Liver (tissue), 9 donors: ENCODE measurements around the gene OR6B1. TPM values are rescaled to one million over a fixed set of nuclear protein-coding genes. Genes with fewer than 3 reads are reported as not detected.

ENCODE experiments used
- DNase-seq: peaks from one replicate; pipeline ENCODE4 v3.0.0-alpha.2; 2017; ENCODE audit warnings: low spot score
- H3K27ac ChIP-seq, 2 donors: one replicate each; pipeline ENCODE4 v1.7.0; 2013; ENCODE audit warnings: inconsistent platforms in 2 of 2, low read length in 2 of 2, control low read depth in 1 of 2, low read depth in 1 of 2, mild to moderate bottlenecking in 1 of 2
- H3K27me3 ChIP-seq, 4 donors: one replicate each; pipeline versions ENCODE4 v1.6.1 to v1.7.0; 2013; ENCODE audit warnings: low read length in 3 of 4, inconsistent platforms in 1 of 4, mild to moderate bottlenecking in 1 of 4, moderate library complexity in 1 of 4; ENCODE audit not compliant: control insufficient read depth in 4 of 4, insufficient read depth in 4 of 4
- H3K36me3 ChIP-seq, 4 donors: one replicate each; pipeline versions ENCODE4 v1.6.1 to v1.7.0; 2013; ENCODE audit warnings: low read length in 3 of 4, mild to moderate bottlenecking in 3 of 4, low read depth in 1 of 4, moderate library complexity in 1 of 4; ENCODE audit not compliant: control insufficient read depth in 4 of 4, insufficient read depth in 3 of 4
- H3K4me1 ChIP-seq, 4 donors: one replicate each; pipeline versions ENCODE4 v1.6.1 to v1.7.0; 2013; ENCODE audit warnings: low read length in 3 of 4, mild to moderate bottlenecking in 3 of 4, moderate library complexity in 1 of 4; ENCODE audit not compliant: control insufficient read depth in 4 of 4, insufficient read depth in 4 of 4
- H3K4me3 ChIP-seq, 3 donors: one replicate each; pipeline versions ENCODE4 v1.6.1 to v1.7.0; 2013; ENCODE audit warnings: low read length in 3 of 3, control low read depth in 1 of 3, low read depth in 1 of 3, mild to moderate bottlenecking in 1 of 3
- H3K9ac ChIP-seq, 2 donors: one replicate each; pipeline ENCODE4 v1.7.0; 2013; ENCODE audit warnings: low read length in 2 of 2, mild to moderate bottlenecking in 2 of 2, moderate library complexity in 2 of 2, control low read depth in 1 of 2, low read depth in 1 of 2
- H3K9me3 ChIP-seq, 4 donors: one replicate each; pipeline versions ENCODE4 v1.6.1 to v1.7.0; 2013; ENCODE audit warnings: low read length in 3 of 4; ENCODE audit not compliant: control insufficient read depth in 4 of 4
- ATF3 ChIP-seq: IDR thresholded peaks from 2 replicates; pipeline ENCODE4 v1.6.1; 2016; ENCODE audit warnings: antibody characterized with exemption
- CTCF ChIP-seq: fragments of 150-350 bp; IDR thresholded peaks from 2 replicates; pipeline ENCODE4 v1.5.1; 2017; ENCODE audit warnings: improper control_type of control experiment, low read depth, low read length; ENCODE audit not compliant: missing input control
- EGR1 ChIP-seq, 2 donors: IDR thresholded peaks; 2 replicates each; pipeline ENCODE4 v1.6.1; 2016 to 2018; ENCODE audit warnings: antibody characterized with exemption in 2 of 2, low read depth in 2 of 2
- FOXA1 ChIP-seq: IDR thresholded peaks from 2 replicates; pipeline ENCODE4 v1.6.1; 2016; ENCODE audit warnings: antibody characterized with exemption
- FOXA2 ChIP-seq: IDR thresholded peaks from 2 replicates; pipeline ENCODE4 v1.6.1; 2016; ENCODE audit warnings: antibody characterized with exemption
- GABPA ChIP-seq, 2 donors: IDR thresholded peaks in 1 of 2; conservative IDR thresholded peaks in 1 of 2; 2 replicates each; pipeline ENCODE4 v1.6.1; 2016; ENCODE audit warnings: antibody characterized with exemption in 2 of 2, mild to moderate bottlenecking in 1 of 2, moderate library complexity in 1 of 2
- HNF4A ChIP-seq, 2 donors: conservative IDR thresholded peaks; 2 replicates each; pipeline ENCODE4 v1.6.1; 2016; ENCODE audit warnings: antibody characterized with exemption in 2 of 2, mild to moderate bottlenecking in 2 of 2
- HNF4G ChIP-seq: IDR thresholded peaks from 2 replicates; pipeline ENCODE4 v1.6.1; 2016; ENCODE audit warnings: antibody characterized with exemption
- JUND ChIP-seq, 2 donors: IDR thresholded peaks; 2 replicates each; pipeline ENCODE4 v1.6.1; 2016; ENCODE audit warnings: antibody characterized with exemption in 2 of 2
- MAX ChIP-seq: IDR thresholded peaks from 2 replicates; pipeline ENCODE4 v1.6.1; 2016; ENCODE audit warnings: antibody characterized with exemption
- RAD21 ChIP-seq, 2 donors: IDR thresholded peaks; 2 replicates each; pipeline ENCODE4 v1.6.1; 2016; ENCODE audit warnings: antibody characterized with exemption in 2 of 2, mild to moderate bottlenecking in 2 of 2
- REST ChIP-seq: IDR thresholded peaks from 2 replicates; pipeline ENCODE4 v1.6.1; 2016; ENCODE audit warnings: antibody characterized with exemption, mild to moderate bottlenecking
- RXRA ChIP-seq, 2 donors: IDR thresholded peaks; 2 replicates each; pipeline ENCODE4 v1.6.1; 2017 to 2018; ENCODE audit warnings: antibody characterized with exemption in 2 of 2, mild to moderate bottlenecking in 1 of 2
- SP1 ChIP-seq: IDR thresholded peaks from 2 replicates; pipeline ENCODE4 v1.6.1; 2018; ENCODE audit warnings: antibody characterized with exemption, mild to moderate bottlenecking
- YY1 ChIP-seq: IDR thresholded peaks from 2 replicates; pipeline ENCODE4 v1.6.1; 2016; ENCODE audit warnings: antibody characterized with exemption, mild to moderate bottlenecking
- ZBTB33 ChIP-seq: IDR thresholded peaks from 2 replicates; pipeline ENCODE4 v1.6.1; 2016; ENCODE audit warnings: antibody characterized with exemption
- WGBS: extraction: QIAGEN DNeasy Blood & Tissue Kit; methylation state at CpG from one replicate; pipeline ENCODE4 v1.1.7; 2013; 5-methylcytosine and 5-hydroxymethylcytosine counted together
- polyA plus RNA-seq, 2 donors: library from polyadenylated mRNA; stranded (reverse) in 1 of 2; unstranded in 1 of 2; fragments of 200-250 nt in 1 of 2; fragments of >200 nt in 1 of 2; fragmentation: Nextera tagmentation in 1 of 2; extraction: Ambion mirVana in 1 of 2; gene quantifications; one replicate each; pipeline versions ENCODE4 v1.2.1 to v1.2.3, GENCODE V29; 2013 to 2015
- total RNA-seq, 2 donors: library from RNA; depleted of rRNA; stranded (reverse); fragments of >200 nt; gene quantifications; one replicate each; pipeline ENCODE4 v1.2.3, GENCODE V29; 2014
- donor health status: healthy.
- donor health status: healthy.
- donor health status: healthy.
- donor health status: healthy.
- donor health status: healthy.

OR6B1 gene
- total and polyA plus RNA-seq, 4 donors: 0.05 TPM; not detected in 3

- no peak for TF ChIP-seq ZBTB33
- no peak for TF ChIP-seq ATF3
- no peak for TF ChIP-seq RAD21 (IDR thresholded peaks at IDR 0.05)
- TF ChIP-seq GABPA (IDR thresholded peaks at IDR 0.05 in 1 of 2, conservative IDR thresholded peaks at IDR 0.05 in 1 of 2): no peak
- no peak for TF ChIP-seq HNF4A (conservative IDR thresholded peaks at IDR 0.05)
Observed at GRCh38 chr7:144048648-144049047, 48.5 kb downstream of the OR6B1 start, which contains the start of gene OR2A5 (continued).

GRCh38 chr7:144049491-144049890 is 49.4 kb downstream of the OR6B1 start:
- Histone ChIP-seq H3K9ac (no peak overlapping the region), H3K9me3 (no peaks in the 10 kb centered on the region), H3K27me3 (no peaks in the 10 kb centered on the region), H3K36me3 (no peaks in the 10 kb centered on the region), H3K4me3 (no peak overlapping the region), H3K27ac (no peak overlapping the region), H3K4me1 (no peaks in the 10 kb centered on the region)
- WGBS: 85% methylated on average over 2 of the region's 2 CpGs
- DNase-seq: no peak
- TF ChIP-seq GABPA (IDR thresholded peaks at IDR 0.05 in 1 of 2, conservative IDR thresholded peaks at IDR 0.05 in 1 of 2): no peak
- TF ChIP-seq ZBTB33: no peak
- TF ChIP-seq CTCF: no peak
- no peak for TF ChIP-seq HNF4G
- TF ChIP-seq HNF4A (conservative IDR thresholded peaks at IDR 0.05): no peak

- WGBS: 82% methylated on average over 3 of the region's 3 CpGs
- TF ChIP-seq MAX (no peak), SP1 (no peak), ATF3 (no peak), YY1 (no peak), EGR1 (IDR thresholded peaks at IDR 0.05; ENCODE audit: low read depth in 2 of 2) (no peak), GABPA (IDR thresholded peaks at IDR 0.05 in 1 of 2, conservative IDR thresholded peaks at IDR 0.05 in 1 of 2) (no peak), JUND (IDR thresholded peaks at IDR 0.05) (no peak), HNF4A (conservative IDR thresholded peaks at IDR 0.05) (no peak), REST (no peak), ZBTB33 (no peak), FOXA2 (no peak), HNF4G (no peak), FOXA1 (no peak), RXRA (IDR thresholded peaks at IDR 0.05) (no peak)
Observed at GRCh38 chr7:144050093-144050492, 50.0 kb downstream of the OR6B1 start.

More at GRCh38 chr7:144050093-144050492, 50.0 kb downstream of the OR6B1 start:
- Histone ChIP-seq H3K4me1 (no peaks in the 10 kb centered on the region), H3K27ac (no peak overlapping the region), H3K9me3 (no peaks in the 10 kb centered on the region), H3K4me3 (no peak overlapping the region), H3K36me3 (no peaks in the 10 kb centered on the region), H3K9ac (no peak overlapping the region), H3K27me3 (no peaks in the 10 kb centered on the region)
- DNase-seq: no peak
